Measurements from ENCODE around the gene ITPR1.

GRCh38 chr3:4721511-4721911 is 228.4 kb downstream of the ITPR1 start:
- TF ChIP-seq, protein P1, sequence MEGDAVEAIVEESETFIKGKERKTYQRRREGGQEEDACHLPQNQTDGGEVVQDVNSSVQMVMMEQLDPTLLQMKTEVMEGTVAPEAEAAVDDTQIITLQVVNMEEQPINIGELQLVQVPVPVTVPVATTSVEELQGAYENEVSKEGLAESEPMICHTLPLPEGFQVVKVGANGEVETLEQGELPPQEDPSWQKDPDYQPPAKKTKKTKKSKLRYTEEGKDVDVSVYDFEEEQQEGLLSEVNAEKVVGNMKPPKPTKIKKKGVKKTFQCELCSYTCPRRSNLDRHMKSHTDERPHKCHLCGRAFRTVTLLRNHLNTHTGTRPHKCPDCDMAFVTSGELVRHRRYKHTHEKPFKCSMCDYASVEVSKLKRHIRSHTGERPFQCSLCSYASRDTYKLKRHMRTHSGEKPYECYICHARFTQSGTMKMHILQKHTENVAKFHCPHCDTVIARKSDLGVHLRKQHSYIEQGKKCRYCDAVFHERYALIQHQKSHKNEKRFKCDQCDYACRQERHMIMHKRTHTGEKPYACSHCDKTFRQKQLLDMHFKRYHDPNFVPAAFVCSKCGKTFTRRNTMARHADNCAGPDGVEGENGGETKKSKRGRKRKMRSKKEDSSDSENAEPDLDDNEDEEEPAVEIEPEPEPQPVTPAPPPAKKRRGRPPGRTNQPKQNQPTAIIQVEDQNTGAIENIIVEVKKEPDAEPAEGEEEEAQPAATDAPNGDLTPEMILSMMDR (IDR thresholded peaks at IDR 0.05) = no peak
- TF ChIP-seq POLR2A (IDR thresholded peaks at IDR 0.05) = no peak
